Vagina (tissue), 2 donors: ENCODE data around the gene KCNMB3.

Experiments used
- POLR2A ChIP-seq, 2 donors: fragments of 450-650 bp; IDR thresholded peaks; one replicate each; pipeline ENCODE4 v1.6.1; 2017; ENCODE audit warnings: antibody characterized with exemption in 2 of 2, mild to moderate bottlenecking in 2 of 2, moderate library complexity in 2 of 2
- POLR2AphosphoS5 ChIP-seq, 2 donors: sonication (generic); formaldehyde crosslinking; IDR thresholded peaks; one replicate each; pipeline ENCODE4 v1.9.0; 2017; ENCODE audit warnings: antibody characterized with exemption in 2 of 2, mild to moderate bottlenecking in 2 of 2, low read depth in 1 of 2; ENCODE audit not compliant: insufficient read depth in 1 of 2
- TF ChIP-seq, protein P1 (sequence below), 3 experiments: fragments of 450-650 bp in 2 of 3; fragments of 200-600 bp in 1 of 3; sonication (generic) in 1 of 3; IDR thresholded peaks; one replicate each; pipeline ENCODE4 v1.5.1; 2017 to 2019; ENCODE audit warnings: antibody characterized with exemption in 3 of 3, mild to moderate bottlenecking in 2 of 3, moderate library complexity in 2 of 3

DNA sequence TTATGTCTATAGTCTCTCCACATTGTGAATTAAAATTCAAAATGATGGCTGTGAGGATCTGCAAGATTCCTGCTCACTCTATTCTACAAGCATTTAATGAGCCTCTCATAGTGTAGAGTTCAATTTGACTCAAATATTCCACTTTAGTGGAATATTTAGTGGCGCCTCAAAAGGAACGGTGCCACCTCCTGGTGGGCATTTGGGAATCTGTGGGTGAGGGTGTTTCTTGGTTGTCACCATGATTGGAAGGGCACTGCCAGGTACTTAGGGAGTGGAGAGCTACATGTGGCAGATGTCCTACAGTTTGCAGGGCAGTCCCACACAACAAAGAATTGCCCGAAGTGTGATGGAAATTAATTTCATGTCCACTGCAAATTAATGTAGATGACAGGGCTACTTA, 21.5 kb upstream of the KCNMB3 start:
- no peak for TF ChIP-seq POLR2A (IDR thresholded peaks at IDR 0.05)
- no peak for TF ChIP-seq POLR2AphosphoS5 (IDR thresholded peaks at IDR 0.05; ENCODE audit: insufficient read depth in 1 of 2, low read depth in 1 of 2)
- TF ChIP-seq, protein P1, sequence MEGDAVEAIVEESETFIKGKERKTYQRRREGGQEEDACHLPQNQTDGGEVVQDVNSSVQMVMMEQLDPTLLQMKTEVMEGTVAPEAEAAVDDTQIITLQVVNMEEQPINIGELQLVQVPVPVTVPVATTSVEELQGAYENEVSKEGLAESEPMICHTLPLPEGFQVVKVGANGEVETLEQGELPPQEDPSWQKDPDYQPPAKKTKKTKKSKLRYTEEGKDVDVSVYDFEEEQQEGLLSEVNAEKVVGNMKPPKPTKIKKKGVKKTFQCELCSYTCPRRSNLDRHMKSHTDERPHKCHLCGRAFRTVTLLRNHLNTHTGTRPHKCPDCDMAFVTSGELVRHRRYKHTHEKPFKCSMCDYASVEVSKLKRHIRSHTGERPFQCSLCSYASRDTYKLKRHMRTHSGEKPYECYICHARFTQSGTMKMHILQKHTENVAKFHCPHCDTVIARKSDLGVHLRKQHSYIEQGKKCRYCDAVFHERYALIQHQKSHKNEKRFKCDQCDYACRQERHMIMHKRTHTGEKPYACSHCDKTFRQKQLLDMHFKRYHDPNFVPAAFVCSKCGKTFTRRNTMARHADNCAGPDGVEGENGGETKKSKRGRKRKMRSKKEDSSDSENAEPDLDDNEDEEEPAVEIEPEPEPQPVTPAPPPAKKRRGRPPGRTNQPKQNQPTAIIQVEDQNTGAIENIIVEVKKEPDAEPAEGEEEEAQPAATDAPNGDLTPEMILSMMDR (IDR thresholded peaks at IDR 0.05) = no peak
